Measurements from ENCODE around the gene CRELD2. TPM values are rescaled to one million over a fixed set of nuclear protein-coding genes. Genes with fewer than 3 reads are reported as not detected.

The CRELD2 gene
- total RNA-seq, 3 donors from 2014 or later (not counting 1 experiment from before 2014, with no cell fraction given), result 45.1 to 69.8 (median 48.5) TPM

DNA sequence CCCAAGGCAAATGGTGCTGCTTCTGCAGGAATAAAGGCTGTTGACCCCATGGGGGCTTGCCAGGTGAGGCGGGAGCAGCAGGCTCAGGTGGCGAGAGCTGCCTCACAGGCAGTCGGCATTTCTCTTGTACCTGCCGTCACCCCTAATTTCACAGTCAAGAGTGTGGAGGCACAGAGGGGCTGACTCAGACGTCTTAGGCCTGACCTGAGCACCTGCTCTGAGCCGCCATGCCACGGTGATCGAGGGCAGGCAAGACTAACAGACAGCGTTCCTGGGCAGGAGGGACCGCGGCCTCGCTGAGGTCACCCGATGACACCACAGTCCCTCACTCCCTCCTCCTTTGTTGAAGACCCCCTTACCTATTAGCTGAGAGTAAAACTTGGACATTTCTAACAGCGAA is 5.4 kb upstream of the CRELD2 start:
- H3K27ac ChIP-seq (ENCODE audit: low read length), result no peak overlapping the region
- H3K27me3 ChIP-seq (ENCODE audit: control insufficient read depth, insufficient read depth, low read length), result no peaks in the 10 kb centered on the region
- Mint-ChIP-seq H3K27ac (no peak overlapping the region), H3K4me1 (no peaks in the 10 kb centered on the region), H3K36me3 (no peaks in the 10 kb centered on the region), H3K27me3 (ENCODE audit: low read depth in 2 of 2) (no peaks in the 10 kb centered on the region), H3K4me3 (no peak overlapping the region), H3K9me3 (no peaks in the 10 kb centered on the region)
- no peak overlapping the region for H3K4me3 ChIP-seq (ENCODE audit: low read length)
- intact Hi-C loops (cut with micrococcal nuclease), result loop anchor here (10.0 kb wide), 1 partner anchor 58 kb away; the partner anchor contains the start of gene ZBED4
- DNase-seq (no peak), ATAC-seq (no peak)
- no peaks in the 10 kb centered on the region for H3K9me3 ChIP-seq (ENCODE audit: control insufficient read depth, insufficient read depth, low read length)
- H3K36me3 ChIP-seq (ENCODE audit: control insufficient read depth, insufficient read depth, low read length), result peaks cover 26% of the 10 kb centered on the region
- TF ChIP-seq CTCF (IDR thresholded peaks at IDR 0.05), result no peak
- H3K4me1 ChIP-seq (ENCODE audit: control insufficient read depth, insufficient read depth, low read length), result peaks cover 16% of the 10 kb centered on the region
- WGBS (ENCODE audit: insufficient coverage), result 97% methylated on average over 14 of the region's 14 CpGs

GRCh38 chr22:49913446-49913845 is 5.0 kb upstream of the CRELD2 start:
- peaks cover 24% of the 10 kb centered on the region for H3K36me3 ChIP-seq (ENCODE audit: control insufficient read depth, insufficient read depth, low read length)

GRCh38 chr22:49914256-49914655 is 4.2 kb upstream of the CRELD2 start:
- H3K27me3 ChIP-seq (ENCODE audit: control insufficient read depth, insufficient read depth, low read length), result no peaks in the 10 kb centered on the region
- H3K9me3 ChIP-seq (ENCODE audit: control insufficient read depth, insufficient read depth, low read length), result no peaks in the 10 kb centered on the region
- no peak for TF ChIP-seq CTCF (IDR thresholded peaks at IDR 0.05)
- Mint-ChIP-seq H3K4me3 (no peak overlapping the region), H3K27me3 (ENCODE audit: low read depth in 2 of 2) (no peaks in the 10 kb centered on the region), H3K9me3 (no peaks in the 10 kb centered on the region), H3K27ac (no peak overlapping the region), H3K4me1 (no peaks in the 10 kb centered on the region), H3K36me3 (no peaks in the 10 kb centered on the region)
- ATAC-seq (no peak), DNase-seq (no peak)
- intact Hi-C loops (cut with micrococcal nuclease), result loop anchor here (10.0 kb wide), 1 partner anchor 59 kb away; the partner anchor contains the start of gene ZBED4
- peaks cover 19% of the 10 kb centered on the region for H3K36me3 ChIP-seq (ENCODE audit: control insufficient read depth, insufficient read depth, low read length)
- H3K4me1 ChIP-seq (ENCODE audit: control insufficient read depth, insufficient read depth, low read length), result peaks cover 22% of the 10 kb centered on the region
- WGBS (ENCODE audit: insufficient coverage), result 96% methylated on average over 12 of the region's 12 CpGs
- no peak overlapping the region for H3K4me3 ChIP-seq (ENCODE audit: low read length)
- no peak overlapping the region for H3K27ac ChIP-seq (ENCODE audit: low read length)

More at GRCh38 chr22:49913446-49913845, 5.0 kb upstream of the CRELD2 start:
- H3K4me1 ChIP-seq (ENCODE audit: control insufficient read depth, insufficient read depth, low read length), result peaks cover 16% of the 10 kb centered on the region
- no peak overlapping the region for H3K4me3 ChIP-seq (ENCODE audit: low read length)
- no peak overlapping the region for H3K27ac Mint-ChIP-seq
- no peaks in the 10 kb centered on the region for H3K36me3 Mint-ChIP-seq
- no peak overlapping the region for H3K27ac ChIP-seq (ENCODE audit: low read length)
- H3K4me1 Mint-ChIP-seq, result no peaks in the 10 kb centered on the region
- no peak for DNase-seq
- no peak overlapping the region for H3K4me3 Mint-ChIP-seq
- WGBS (ENCODE audit: insufficient coverage), result 97% methylated on average over 14 of the region's 14 CpGs
- H3K9me3 ChIP-seq (ENCODE audit: control insufficient read depth, insufficient read depth, low read length), result no peaks in the 10 kb centered on the region
- H3K27me3 ChIP-seq (ENCODE audit: control insufficient read depth, insufficient read depth, low read length), result no peaks in the 10 kb centered on the region
- H3K9me3 Mint-ChIP-seq, result no peaks in the 10 kb centered on the region
- no peak for TF ChIP-seq CTCF (IDR thresholded peaks at IDR 0.05)
- intact Hi-C loops (cut with micrococcal nuclease), result loop anchor here (10.0 kb wide), 1 partner anchor 59 kb away; the partner anchor contains the start of gene ZBED4
- H3K27me3 Mint-ChIP-seq (ENCODE audit: low read depth in 2 of 2), result no peaks in the 10 kb centered on the region
- ATAC-seq, result no peak

- WGBS (ENCODE audit: insufficient coverage), result 94% methylated on average over 12 of the region's 12 CpGs
- H3K4me3 Mint-ChIP-seq, result no peak overlapping the region
- intact Hi-C loops (cut with micrococcal nuclease), result loop anchor here (10.0 kb wide), 1 partner anchor 61 kb away; the partner anchor contains the start of gene ZBED4
Observed at GRCh38 chr22:49915610-49916009, 2.8 kb upstream of the CRELD2 start.

More at GRCh38 chr22:49915610-49916009, 2.8 kb upstream of the CRELD2 start:
- H3K4me1 ChIP-seq (ENCODE audit: control insufficient read depth, insufficient read depth, low read length), result peaks cover 26% of the 10 kb centered on the region
- H3K36me3 ChIP-seq (ENCODE audit: control insufficient read depth, insufficient read depth, low read length), result peaks cover 19% of the 10 kb centered on the region
- ATAC-seq (no peak), DNase-seq (no peak)
- no peak overlapping the region for H3K27ac ChIP-seq (ENCODE audit: low read length)
- TF ChIP-seq CTCF (IDR thresholded peaks at IDR 0.05), result no peak
- no peaks in the 10 kb centered on the region for H3K27me3 ChIP-seq (ENCODE audit: control insufficient read depth, insufficient read depth, low read length)
- peaks cover 0 to 11% of the 10 kb centered on the region in 2 donors for H3K4me1 Mint-ChIP-seq
- H3K27me3 Mint-ChIP-seq (ENCODE audit: low read depth in 2 of 2), result no peaks in the 10 kb centered on the region
- no peak overlapping the region for H3K4me3 ChIP-seq (ENCODE audit: low read length)
- no peaks in the 10 kb centered on the region for H3K36me3 Mint-ChIP-seq
- H3K27ac Mint-ChIP-seq, result no peak overlapping the region
- H3K9me3 Mint-ChIP-seq, result no peaks in the 10 kb centered on the region
- H3K9me3 ChIP-seq (ENCODE audit: control insufficient read depth, insufficient read depth, low read length), result no peaks in the 10 kb centered on the region

Measured in natural killer cell (primary cell).